Measurements from ENCODE around the gene OLFM2. TPM values are rescaled to one million over a fixed set of nuclear protein-coding genes. Genes with fewer than 3 reads are reported as not detected.

The OLFM2 gene
- total RNA-seq, 1 experiment from 2014 or later, result 19.9 TPM

GRCh38 chr19:9819596-9819909, 116.8 kb downstream of the OLFM2 start:
- no peak overlapping the region for H2AFZ ChIP-seq (ENCODE audit: low read depth, low read length, poor library complexity, severe bottlenecking)
- H3K9me2 ChIP-seq (ENCODE audit: insufficient read depth), result no peaks in the 10 kb centered on the region
- POLR2A ChIA-PET, result interaction anchor here (1.4 kb wide), 1 partner anchor 8 kb away, joined by 11 read pairs; the partner anchor contains the start of gene UBL5
- H3K27me3 ChIP-seq (ENCODE audit: insufficient read depth, low read length), result no peaks in the 10 kb centered on the region
- no TSS peak for BruUV-seq (replicated peaks)
- H4K20me1 ChIP-seq (ENCODE audit: insufficient read depth), result no peaks in the 10 kb centered on the region
- CTCF ChIA-PET, result interaction anchor here (0.6 to 0.9 kb wide), 2 partner anchors 8 to 540 kb away, joined by 3 to 4 read pairs; partner anchors contain the start of gene UBL5
- H3K9ac ChIP-seq (ENCODE audit: low read length), result no peak overlapping the region; the same call in 1 of the 2 replicates
- TF ChIP-seq POLR2A (IDR thresholded peaks at IDR 0.05; ENCODE audit: borderline replicate concordance, extremely low read depth, insufficient read depth, insufficient read length), result no peak
- TF ChIP-seq SP1 (IDR thresholded peaks at IDR 0.05; ENCODE audit: low read depth), result peak; percentile 53
- peak; percentile 18 for TF ChIP-seq YY1 (IDR thresholded peaks at IDR 0.05; ENCODE audit: extremely low read depth, insufficient replicate concordance, low read depth, low read length)
- peak; percentile 38; the same call in 1 of the 2 replicates for TF ChIP-seq POLR2AphosphoS5 (IDR thresholded peaks at IDR 0.05; ENCODE audit: low read depth, low read length)
- TF ChIP-seq FOSL1 (IDR thresholded peaks at IDR 0.05; ENCODE audit: low read depth), result no peak
- no peak for TF ChIP-seq SRF (IDR thresholded peaks at IDR 0.05; ENCODE audit: low read depth)
- H3K4me3 ChIP-seq (replicated peaks in 1 of 2; ENCODE audit: low read depth in 1 of 2, low read length in 2 of 2), result peak overlapping the region in 1 of 2 experiments; percentile 29; a peak in 2 of 4 replicates
- peak overlapping the region; percentile 72 for H3K4me2 ChIP-seq (ENCODE audit: low read length)
- intact Hi-C loops (cut with micrococcal nuclease), result loop anchor here (1.0 kb wide), 1 partner anchor 145 kb away; no protein-coding TSS in a partner anchor
- RAD21 ChIA-PET (ENCODE audit: low non-redundant PET in 1 of 2, low total read pairs in 2 of 2, uncharacterized antibody in 2 of 2, unreplicated experiment in 2 of 2), result interaction anchor here in 1 of 2 experiments (0.6 kb wide), 1 partner anchor 607 kb away, joined by 8 read pairs; no protein-coding TSS in a partner anchor
- DNase-seq (ENCODE audit: low read depth, low spot score), result no peak
- no peaks in the 10 kb centered on the region for H3K9me3 ChIP-seq (ENCODE audit: control insufficient read depth in 1 of 2, insufficient read depth in 1 of 2, low read depth in 1 of 2, low read length in 2 of 2)
- H3K4me1 ChIP-seq (ENCODE audit: control insufficient read depth in 1 of 2, insufficient read depth in 2 of 2, low read length in 2 of 2), result peaks cover 13 to 14% of the 10 kb centered on the region in 2 experiments; a peak in 3 of 4 replicates
- peaks cover 37% of the 10 kb centered on the region for H3K79me2 ChIP-seq (ENCODE audit: insufficient read depth, low read length)
- H3K27ac ChIP-seq (ENCODE audit: low read depth, low read length), result peak overlapping the region; percentile 64
- H3K36me3 ChIP-seq (ENCODE audit: control insufficient read depth in 1 of 2, insufficient read depth in 2 of 2, low read length in 2 of 2), result peaks cover 0 to 5% of the 10 kb centered on the region in 2 experiments; a peak in 1 of 4 replicates
- ATAC-seq, result peak; percentile 80

GRCh38 chr19:9818734-9819595, 117.3 kb downstream of the OLFM2 start, which contains the start of gene FBXL12:
FBXL12 (minus strand) TSS chr19:9819079; CDS start chr19:9818813, 266 bp downstream.
- ChIA-PET CTCF (interaction anchor here (0.6 to 0.9 kb wide), 2 partner anchors 9 to 540 kb away, joined by 3 to 4 read pairs; partner anchors contain the start of gene UBL5), RAD21 (ENCODE audit: low non-redundant PET in 1 of 2, low total read pairs in 2 of 2, uncharacterized antibody in 2 of 2, unreplicated experiment in 2 of 2) (interaction anchor here in 1 of 2 experiments (0.6 kb wide), 1 partner anchor 607 kb away, joined by 8 read pairs; no protein-coding TSS in a partner anchor), POLR2A (interaction anchor here (0.6 to 1.4 kb wide), 3 partner anchors 9 to 384 kb away, joined by 3 to 11 read pairs (median 3); partner anchors contain the start of genes UBL5, ZNF266 and ZNF561)
- H3K9me2 ChIP-seq (ENCODE audit: insufficient read depth), result no peaks in the 10 kb centered on the region
- DNase-seq (ENCODE audit: low read depth, low spot score), result peak; percentile 99
- intact Hi-C loops (cut with micrococcal nuclease), result loop anchor here (1.0 kb wide), 1 partner anchor 145 kb away; no protein-coding TSS in a partner anchor
- H3K9ac ChIP-seq (ENCODE audit: low read length), result peak within 1 kb of the TSS; percentile 86
- H3K79me2 ChIP-seq (ENCODE audit: insufficient read depth, low read length), result peaks cover 37% of the 10 kb centered on the region
- no peaks in the 10 kb centered on the region for H3K27me3 ChIP-seq (ENCODE audit: insufficient read depth, low read length)
- BruUV-seq (replicated peaks), result no TSS peak
- TF ChIP-seq JUND (IDR thresholded peaks at IDR 0.05), result no peak
- peak; percentile 84 for TF ChIP-seq YY1 (IDR thresholded peaks at IDR 0.05; ENCODE audit: extremely low read depth, insufficient replicate concordance, low read depth, low read length)
- TF ChIP-seq EZH2phosphoT487 (IDR thresholded peaks at IDR 0.05; ENCODE audit: borderline replicate concordance), result no peak
- TF ChIP-seq RAD21 (IDR thresholded peaks at IDR 0.05; ENCODE audit: low read depth), result no peak
- no peak for TF ChIP-seq CTCF (IDR thresholded peaks at IDR 0.05 in 2 of 3, conservative IDR thresholded peaks at IDR 0.05 in 1 of 3; ENCODE audit: borderline replicate concordance in 1 of 3, insufficient read depth in 1 of 3, low read depth in 2 of 3, low read length in 2 of 3)
- no peak for TF ChIP-seq EZH2 (IDR thresholded peaks at IDR 0.05)
- peak; percentile 57 for TF ChIP-seq POLR2A (IDR thresholded peaks at IDR 0.05; ENCODE audit: borderline replicate concordance, extremely low read depth, insufficient read depth, insufficient read length)
- TF ChIP-seq SRF (IDR thresholded peaks at IDR 0.05; ENCODE audit: low read depth), result no peak
- TF ChIP-seq EGR1 (IDR thresholded peaks at IDR 0.05; ENCODE audit: low read depth), result no peak
- peak; percentile 74 for TF ChIP-seq SP1 (IDR thresholded peaks at IDR 0.05; ENCODE audit: low read depth)
- TF ChIP-seq SIN3A (IDR thresholded peaks at IDR 0.05; ENCODE audit: low read depth), result no peak
- TF ChIP-seq ELF1 (IDR thresholded peaks at IDR 0.05; ENCODE audit: borderline replicate concordance, low read depth), result peak; percentile 41
- peak; percentile 86 for TF ChIP-seq POLR2AphosphoS5 (IDR thresholded peaks at IDR 0.05; ENCODE audit: low read depth, low read length)
- no peak; the same call in none of the 2 replicates for TF ChIP-seq MAX (IDR thresholded peaks at IDR 0.05)
- H3K27ac ChIP-seq (ENCODE audit: low read depth, low read length), result peak within 1 kb of the TSS; percentile 98
- peak; percentile 87 for ATAC-seq
- no peaks in the 10 kb centered on the region for H4K20me1 ChIP-seq (ENCODE audit: insufficient read depth)
- H3K4me1 ChIP-seq (ENCODE audit: control insufficient read depth in 1 of 2, insufficient read depth in 2 of 2, low read length in 2 of 2), result peaks cover 13 to 14% of the 10 kb centered on the region in 2 experiments; a peak in 3 of 4 replicates
- peak within 1 kb of the TSS; percentile 93 for H3K4me2 ChIP-seq (ENCODE audit: low read length)
- H3K4me3 ChIP-seq (replicated peaks in 1 of 2; ENCODE audit: low read depth in 1 of 2, low read length in 2 of 2), result peak within 1 kb of the TSS; percentile 89 to 96
- H3K36me3 ChIP-seq (ENCODE audit: control insufficient read depth in 1 of 2, insufficient read depth in 2 of 2, low read length in 2 of 2), result peaks cover 0 to 5% of the 10 kb centered on the region in 2 experiments; a peak in 1 of 4 replicates
- H2AFZ ChIP-seq (ENCODE audit: low read depth, low read length, poor library complexity, severe bottlenecking), result no peak within 1 kb of the TSS
- H3K9me3 ChIP-seq (ENCODE audit: control insufficient read depth in 1 of 2, insufficient read depth in 1 of 2, low read depth in 1 of 2, low read length in 2 of 2), result no peaks in the 10 kb centered on the region
